NCI-H510A (cell line): ENCODE results near the gene SPON1.

Experiments used
- DNase-seq: peaks from one replicate; lab custom pipeline; 2025; lab: John Stamatoyannopoulos, UW

The SPON1 gene

DNA sequence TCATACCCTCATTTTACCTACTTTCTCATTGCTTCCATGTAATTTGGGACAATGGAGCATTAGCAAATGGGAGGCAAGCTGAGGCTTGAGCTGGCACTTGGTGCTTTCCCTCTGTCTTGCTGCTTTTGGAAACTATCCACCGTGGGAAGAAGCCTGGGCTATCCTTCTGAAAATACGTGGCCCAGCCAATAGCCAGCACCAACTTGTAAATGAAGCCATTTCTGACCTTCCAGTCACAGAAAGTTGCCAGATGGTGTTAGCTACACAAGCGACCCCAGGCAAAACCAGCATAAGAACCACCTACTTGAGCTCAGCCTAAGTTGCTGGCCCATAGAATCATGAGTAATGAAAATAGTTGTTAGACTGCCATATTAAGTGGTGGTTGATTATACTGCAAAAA, 18.5 kb upstream of the SPON1 start:
- no peak for DNase-seq

DNA sequence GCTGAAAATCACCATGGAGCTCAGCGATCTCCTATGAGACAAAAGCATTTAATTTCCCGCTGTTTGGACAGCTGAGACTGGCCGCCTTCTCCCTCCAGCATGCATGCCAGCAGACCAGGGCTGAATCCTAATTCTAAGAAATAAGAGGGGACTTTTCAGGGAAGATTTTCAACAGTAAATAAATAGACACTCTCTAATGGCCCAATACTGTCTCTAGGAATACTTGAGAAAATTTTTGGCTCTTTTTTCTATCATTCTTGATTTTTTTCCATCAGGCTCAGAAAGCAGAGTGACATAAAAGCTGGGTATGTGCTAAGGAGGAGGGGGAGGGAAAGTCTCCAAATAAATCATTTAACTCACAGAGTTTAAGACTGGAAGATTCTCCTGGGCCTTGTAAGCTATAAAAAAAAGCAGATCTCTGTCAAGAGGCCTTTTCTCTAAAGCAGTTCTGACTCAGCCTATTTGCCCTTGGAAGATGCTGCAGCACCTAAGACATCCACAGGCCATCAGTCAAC, 17.6 kb upstream of the SPON1 start:
- no peak for DNase-seq

DNA sequence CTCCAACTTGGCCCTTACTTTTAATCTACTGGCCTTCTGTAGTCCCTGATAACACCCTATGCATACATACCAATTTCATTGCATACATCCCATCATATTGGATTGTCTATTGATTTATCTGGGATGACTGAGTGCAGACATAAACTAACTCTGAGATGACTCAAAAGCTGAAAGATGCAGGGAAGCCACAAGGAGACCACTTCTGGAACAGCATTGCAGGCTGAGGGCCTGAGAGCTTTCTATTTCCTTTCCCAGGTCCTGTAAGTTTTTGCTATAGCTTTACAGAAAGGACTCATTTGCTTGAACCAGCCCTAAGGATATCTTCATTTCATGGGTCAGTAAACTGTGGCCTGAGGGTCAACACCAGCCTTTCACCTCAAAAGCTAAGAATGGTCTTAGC, 15.1 kb upstream of the SPON1 start:
- DNase-seq: no peak

DNA sequence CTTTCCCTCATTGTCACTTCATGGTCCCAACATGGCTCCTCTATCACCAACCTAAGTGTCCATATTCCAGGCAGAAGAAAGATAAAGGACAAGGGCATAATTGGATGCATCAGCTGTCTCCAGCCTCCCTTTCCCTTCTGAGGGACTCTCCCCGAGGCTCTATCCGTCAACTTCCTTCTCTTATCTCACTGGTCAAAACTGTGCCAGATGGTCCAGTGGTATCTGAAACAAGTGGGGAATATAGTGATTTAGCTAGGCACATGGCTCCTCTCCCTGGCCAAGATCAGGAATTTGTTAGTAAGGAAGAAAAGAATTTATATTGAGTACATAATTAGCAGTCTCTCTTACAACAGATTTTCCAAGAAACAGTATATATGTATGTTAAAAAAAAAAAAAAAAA, 12.6 kb upstream of the SPON1 start:
- DNase-seq: no peak

DNA sequence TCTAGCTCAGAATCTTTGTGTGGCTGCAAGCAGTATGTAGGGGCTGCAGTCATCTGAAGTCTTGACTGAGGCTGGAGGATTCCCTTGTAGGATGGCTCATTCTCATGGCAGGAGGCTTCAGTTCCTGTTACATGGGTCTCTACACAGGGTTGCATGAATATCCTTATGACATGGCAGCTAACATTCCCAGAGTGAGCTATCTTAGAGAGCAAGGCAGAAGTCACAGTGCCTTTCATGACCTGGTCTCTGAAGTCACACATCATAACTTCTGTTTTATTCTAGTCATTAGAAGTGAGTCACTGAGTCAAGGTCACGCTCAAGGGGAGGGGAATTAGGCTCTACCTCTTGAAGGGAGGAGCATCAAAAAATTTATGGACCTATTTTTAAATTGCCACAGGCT, 10.3 kb upstream of the SPON1 start:
- DNase-seq: no peak

DNA sequence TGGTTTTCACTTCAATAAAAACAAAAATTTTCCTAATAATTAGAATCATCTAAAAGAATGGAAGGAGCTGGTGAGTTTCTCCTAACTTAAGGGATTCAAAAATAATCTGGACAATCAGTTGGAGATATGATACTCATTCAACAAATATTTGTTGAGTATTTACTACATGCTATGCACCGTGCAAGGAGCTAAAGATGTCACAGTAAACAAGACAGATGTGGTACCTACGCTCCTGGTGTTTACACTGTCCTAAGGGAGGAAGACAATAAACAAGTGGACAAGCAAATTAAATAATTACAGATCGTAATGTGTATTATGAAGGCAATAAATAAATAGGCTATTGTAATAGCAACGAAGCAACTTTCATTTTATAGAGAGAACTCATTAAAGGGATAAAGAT, 9.9 kb upstream of the SPON1 start:
- DNase-seq: no peak

DNA sequence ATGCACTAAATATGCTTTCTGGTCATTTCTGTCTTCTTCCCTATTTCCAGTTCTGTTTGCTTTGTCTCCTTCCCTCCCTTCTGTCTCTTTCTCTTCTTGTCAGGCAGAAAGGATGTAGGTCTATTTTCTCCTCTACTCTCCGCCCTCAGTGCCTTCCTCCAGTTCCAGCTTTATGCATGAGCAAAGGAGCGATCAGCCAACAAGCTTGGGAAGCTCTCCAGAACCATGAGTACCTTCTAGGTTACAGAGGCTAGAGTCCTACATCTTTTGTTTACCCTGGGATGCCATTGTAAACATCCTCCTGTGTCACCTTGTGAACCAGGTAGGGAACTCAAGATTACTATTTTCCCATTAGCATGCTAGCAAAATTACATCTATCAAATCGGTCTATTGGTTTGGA, 7.9 kb upstream of the SPON1 start:
- DNase-seq: no peak

DNA sequence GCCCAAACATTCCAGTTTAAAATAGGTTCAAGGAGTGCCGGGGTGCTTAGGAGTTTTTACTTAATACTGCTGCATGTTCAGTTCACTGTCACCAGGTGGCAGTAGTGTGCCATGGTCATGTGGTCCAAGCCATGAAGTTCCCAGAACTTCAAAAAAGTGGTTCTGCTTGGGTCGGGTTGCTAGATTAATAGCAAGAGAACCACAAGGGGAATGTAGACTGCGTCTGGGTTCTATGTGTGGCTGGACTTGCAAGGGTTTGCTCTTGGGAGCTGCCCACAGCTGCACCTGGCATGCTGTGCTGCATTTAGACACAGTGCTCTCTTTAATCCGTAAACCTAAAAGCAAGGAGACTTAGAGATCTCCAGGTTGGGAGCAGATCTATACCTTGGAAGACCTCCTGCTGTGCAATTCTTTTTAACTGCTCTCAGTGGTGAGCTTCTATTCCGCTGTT, 6.5 kb upstream of the SPON1 start:
- no peak for DNase-seq

DNA sequence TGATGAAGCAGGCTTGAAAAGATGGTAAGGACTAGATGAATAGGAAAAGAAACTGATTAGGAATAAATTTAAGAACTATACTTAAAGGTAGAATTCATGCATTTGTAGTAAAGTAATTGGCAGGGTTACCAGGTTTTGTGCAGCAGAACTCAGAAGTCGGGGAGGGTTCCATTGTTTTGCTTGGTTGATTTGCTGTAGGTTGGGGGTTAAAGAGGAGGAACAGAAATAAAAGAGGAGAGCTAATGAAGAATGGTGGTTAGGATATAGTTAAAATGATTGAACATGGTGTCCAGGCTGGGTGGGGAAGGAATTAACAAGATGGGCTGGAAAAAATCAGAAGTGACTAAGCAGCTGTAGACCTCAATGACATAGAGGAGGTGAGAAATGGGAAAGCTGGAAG, 5.5 kb upstream of the SPON1 start:
- DNase-seq: no peak

DNA sequence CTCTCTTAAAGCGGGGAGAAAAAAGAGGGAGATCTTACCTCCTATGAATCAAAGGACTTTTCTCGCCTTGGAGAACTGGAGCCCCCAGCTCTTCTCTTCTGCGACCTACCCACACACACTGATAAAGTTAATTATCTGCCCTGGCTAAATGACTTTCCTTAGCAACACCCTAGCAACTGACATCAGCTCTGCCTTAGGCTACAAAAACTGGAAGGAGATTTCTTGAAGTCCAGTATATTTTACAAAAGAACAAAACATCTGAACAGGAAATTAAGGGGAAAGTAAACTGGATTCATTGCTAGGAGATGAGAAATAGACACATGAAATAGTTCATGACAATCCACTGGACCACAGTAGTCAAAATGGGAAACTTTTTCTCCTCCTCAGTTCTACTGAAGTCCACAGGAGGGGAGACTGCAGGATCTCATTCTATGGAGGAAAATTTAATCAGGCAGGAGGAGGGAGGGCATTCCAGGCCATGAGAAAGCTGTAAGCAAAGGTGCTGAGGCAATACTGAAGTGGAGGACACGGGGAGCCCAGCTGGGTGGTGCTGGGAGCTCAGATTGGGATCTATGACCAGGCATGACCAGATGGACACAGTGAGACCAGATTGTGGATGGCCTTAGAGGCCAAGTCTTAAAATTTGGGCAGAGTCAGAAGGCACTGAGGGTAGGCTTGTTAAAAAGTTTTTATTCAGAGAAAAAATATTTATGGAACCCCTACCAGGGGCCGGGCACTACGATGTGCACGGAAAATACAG, 3.7 kb upstream of the SPON1 start:
- DNase-seq: no peak

DNA sequence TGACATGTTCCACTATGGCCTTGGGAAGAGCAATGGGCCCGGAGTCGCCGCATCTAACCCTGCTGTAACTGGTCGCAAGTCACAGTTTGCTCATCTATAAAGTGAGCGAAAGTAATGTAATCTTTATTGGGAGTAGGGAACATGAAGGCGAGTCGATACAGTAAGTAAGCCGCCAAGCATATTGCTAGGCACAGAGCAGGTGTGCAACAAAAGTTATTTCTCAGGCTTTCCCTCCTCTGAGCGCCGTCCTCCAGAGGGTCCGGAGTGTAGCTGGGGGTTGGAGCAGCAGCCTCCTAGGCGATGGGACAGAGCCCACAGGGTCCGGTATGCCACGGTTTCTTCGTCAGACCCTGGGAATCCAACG, 343 bp upstream of the SPON1 start:
- DNase-seq: no peak

DNA sequence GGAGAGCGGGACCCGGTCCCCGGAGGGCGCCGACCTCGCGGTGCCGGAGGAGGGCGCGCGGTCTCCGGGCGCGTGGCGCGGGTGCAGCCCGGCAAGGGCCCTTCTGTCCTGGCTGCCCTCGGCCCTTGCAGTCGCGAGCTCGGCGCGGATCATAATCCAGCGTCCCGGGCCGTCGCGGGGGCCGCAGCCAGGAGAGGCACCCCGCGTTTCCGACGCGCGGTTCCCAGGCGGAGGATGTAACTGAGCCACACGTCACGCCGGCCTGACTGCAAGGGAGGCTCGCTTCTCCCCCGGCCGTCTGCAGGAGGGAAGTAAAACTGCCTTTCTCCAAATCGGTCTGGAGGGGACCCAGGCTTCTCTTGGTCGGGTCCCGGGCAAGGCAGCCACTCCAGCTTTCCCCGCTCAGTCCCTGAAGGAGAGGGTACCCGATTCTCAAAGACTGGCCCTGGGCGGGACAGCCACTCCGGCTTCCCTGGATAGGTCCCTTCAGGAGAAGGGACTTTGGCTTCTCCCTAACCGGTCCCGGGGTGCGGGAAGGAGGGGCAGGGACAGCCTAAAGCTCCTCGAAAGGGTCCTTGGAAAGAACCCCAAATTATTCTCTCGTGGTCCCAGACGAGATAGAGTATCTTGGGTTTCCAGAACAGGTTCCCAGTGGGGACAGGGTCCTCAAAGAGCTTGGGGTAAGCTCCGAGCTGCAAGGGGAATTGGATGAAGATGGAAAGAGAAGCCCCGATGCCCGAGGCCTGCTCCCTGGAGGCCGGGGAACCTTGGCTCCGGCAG, 836 bp downstream of the SPON1 start:
- no peak for DNase-seq

DNA sequence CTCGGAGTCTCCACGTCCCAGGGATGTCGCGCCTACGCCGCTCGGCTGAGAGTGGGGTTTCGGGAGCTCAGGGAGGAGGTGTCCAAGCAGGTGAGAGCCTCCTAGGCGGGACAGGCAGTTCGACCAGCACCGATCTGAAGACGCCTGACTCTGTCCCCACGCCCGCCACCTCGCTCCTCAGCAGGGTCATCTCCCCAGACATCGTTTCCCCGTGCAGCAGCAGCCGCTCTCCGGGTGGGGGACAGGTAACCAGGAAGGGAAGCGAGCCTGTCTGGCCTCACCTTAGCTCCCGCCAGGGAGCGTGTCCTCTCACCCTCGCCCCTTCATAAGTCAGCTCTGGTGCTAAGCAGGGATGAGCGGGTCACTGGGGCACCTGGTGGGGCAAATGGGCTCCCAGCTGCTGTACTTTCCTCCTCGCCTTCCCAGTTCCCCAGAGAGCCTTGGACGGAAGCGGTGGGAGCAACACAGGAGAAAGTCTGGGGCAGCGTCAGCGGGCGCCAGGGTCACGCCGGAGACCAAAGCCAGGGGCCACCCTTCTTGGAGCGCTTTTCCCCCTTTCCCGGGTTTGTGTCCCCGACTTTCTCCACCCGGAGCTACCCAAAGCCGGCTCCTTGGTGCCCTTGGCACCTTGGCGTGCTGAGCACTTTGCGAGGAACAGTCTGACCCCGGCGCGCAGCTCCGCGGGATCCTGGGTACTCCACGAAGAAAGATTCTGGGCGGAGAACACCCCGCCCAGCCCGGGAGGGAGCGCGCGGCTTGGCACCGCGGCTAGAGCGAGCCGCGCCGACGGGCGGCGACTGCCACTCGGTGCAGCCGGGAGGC, 1.6 kb downstream of the SPON1 start:
- no peak for DNase-seq

DNA sequence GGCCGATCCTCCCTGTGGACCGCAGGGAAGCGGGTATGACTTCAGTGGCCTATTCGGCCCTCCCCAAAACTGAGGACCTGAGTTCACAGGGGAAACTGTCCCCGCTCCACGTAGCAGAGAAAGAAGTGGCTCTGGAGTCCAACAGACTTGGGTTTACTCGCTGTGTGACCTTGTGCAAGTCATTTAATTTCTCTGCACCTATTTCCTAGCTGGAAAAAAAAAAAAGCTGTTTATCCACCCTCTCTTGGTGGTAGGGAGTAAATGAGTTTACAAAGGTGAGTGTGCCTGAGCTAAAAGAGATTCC, 2.2 kb downstream of the SPON1 start:
- DNase-seq: no peak

DNA sequence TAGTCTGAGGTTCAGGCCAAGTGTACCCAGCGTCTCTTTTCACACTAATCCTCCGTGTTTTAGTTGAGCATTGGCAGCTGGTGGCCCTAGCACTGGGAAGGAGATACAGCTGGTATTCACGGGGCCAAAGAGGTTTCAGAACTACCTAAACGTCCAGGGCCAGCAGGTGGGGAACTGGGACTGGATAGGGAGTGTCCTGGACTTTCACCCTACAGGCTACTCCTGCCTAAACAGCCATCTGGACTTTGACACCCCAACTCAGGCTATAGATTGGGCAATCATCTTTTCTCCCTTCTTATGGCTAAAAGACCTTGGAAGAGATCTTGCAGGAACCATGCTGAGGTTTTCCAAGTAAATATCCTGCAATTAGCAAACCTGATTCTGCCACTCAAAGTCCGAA, 2.8 kb downstream of the SPON1 start:
- no peak for DNase-seq

DNA sequence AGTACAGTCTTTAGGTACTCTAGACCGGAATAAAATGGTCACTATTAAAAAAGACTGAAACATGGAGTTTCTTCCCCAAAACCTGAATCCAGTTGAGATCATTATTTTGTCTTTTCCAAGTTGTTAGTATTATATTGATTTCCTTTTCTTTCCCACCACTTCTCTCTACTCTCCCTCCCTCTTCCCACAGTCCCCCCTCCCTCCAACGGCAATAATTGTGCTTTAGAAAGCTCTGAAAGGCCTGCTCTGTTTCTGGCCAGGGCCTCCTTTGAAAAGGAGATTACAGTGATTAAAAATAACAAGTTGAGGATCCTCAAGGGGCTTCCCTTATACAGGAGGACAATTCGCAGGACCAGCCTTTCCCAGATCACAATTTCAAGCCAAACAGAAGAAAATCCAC, 3.5 kb downstream of the SPON1 start:
- DNase-seq: no peak

DNA sequence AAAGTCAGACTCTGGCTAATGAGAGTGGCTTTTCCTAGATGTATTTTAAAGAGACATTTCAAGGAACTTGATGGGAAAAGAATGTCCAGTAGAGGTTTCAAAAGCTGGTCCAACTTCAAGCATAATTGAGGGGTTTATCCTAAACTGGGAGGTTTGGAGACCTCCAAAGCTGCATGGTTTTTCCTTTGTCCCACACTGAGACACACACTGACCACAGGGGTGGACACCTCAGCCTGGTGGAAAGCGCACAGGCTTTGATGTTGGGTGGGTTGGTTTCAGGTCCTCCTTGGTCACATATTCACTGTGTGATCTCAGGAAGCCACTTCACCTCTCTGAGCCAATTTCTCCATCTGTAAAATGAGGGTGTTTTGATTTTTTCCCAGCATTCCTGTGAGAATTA, 4.0 kb downstream of the SPON1 start:
- DNase-seq: no peak

DNA sequence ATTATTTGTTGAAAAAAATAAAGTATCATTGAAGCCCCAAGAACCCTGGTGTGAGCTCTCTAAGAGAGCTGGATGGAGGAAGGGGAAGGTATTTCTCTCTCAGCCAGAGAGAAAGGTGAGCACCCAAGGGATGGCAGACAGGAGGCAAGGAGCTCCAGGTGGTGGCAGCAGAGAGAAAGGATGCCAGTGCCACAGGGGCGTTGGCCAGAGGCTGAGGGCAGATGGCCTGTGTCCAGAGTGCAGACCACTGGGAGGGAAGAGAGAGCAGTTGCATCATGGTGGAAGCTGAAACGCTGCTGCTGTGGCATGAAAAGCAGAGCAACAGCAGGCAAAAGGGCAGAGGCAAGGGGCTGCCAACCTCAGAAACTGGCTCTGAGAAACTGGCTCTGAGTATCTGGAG, 8.5 kb downstream of the SPON1 start:
- DNase-seq: no peak

DNA sequence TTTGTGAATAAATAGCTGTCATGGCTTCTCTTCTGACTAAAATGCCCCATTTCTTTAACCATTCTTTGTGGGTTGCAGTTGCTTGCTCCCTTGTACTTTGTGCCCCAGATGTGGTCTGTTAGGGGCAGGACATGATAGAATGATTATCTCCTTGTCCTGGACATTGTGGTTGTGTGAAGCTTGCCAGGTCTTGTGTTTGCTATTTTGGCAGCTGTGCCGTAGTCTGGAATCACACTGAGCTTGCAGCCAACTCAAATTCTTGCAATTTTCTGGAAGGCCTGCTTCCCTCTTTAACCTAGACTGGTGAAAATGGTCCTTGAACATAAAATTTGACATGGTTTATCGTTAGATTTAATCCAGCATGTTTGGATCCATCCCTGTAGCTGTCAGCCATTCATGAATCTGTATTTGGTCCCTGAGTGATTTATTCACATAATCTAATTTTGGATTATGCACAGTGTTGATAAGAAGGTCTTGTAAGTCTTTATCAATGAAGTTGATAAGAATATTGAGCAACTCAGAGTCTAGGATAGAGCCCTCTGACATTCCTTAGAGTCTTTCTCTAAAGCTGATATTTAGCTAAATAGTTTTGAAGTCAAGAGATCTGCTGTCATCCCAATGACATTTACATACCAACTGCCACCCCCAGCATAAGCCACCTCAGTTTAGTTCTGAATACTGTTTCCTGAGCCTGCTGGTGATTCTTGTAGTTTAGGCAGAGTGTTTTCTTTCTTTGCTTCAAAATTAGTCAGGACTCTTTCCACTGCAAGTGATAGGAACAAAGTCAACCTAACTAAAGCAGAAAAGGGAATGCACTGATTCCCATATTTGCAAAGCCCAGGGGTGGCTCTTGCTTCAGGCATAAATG, 9.8 kb downstream of the SPON1 start:
- DNase-seq: no peak

DNA sequence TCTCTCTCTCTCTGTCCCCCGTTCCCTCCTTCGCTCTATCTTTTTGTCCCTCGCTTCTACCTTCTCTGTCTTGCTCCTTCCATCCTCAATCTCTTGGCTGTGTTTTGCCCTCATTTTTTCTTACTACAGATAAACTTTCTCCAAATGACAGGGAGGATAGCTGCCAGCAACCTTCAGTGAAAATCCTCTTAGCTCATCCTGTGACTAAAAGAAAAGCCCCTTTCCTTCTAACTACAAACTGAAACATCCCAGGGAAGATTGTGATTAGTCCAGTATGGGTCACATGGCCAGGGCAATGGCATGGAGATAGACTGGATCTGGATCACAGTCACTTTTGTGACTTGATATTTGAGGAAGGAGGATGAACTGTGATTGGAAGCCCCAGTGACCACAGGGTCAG, 10.4 kb downstream of the SPON1 start:
- DNase-seq: no peak

DNA sequence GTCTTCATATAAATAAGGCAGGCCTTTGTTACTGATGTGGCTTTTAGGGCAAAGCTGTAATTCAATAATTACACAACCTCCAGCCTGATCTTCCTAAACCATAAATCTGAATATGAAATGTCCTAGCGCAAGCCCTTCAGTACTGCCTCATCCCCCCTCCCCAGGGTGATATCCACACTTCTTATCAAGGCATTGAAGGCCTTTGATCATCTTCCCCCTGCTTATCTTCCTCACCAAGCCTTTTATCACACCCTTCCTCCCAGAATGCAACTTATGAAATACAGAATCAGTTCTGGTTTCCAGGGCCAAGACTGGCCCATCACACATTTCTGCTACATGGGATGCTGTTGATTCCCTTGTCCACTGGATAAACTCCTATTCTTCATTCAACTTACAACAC, 12.1 kb downstream of the SPON1 start:
- no peak for DNase-seq
